ENCODE results near the gene ALDH1A2. TPM values are rescaled to one million over a fixed set of nuclear protein-coding genes. Genes with fewer than 3 reads are reported as not detected.

ALDH1A2 gene
- total RNA-seq, 6 experiments from 2014 or later = 4.3 to 33.2 (median 10.8) TPM

GRCh38 chr15:57943754-57944420 is 121.6 kb downstream of the ALDH1A2 start:
- WGBS (ENCODE audit: insufficient coverage, low coverage, low lambda C conversion rate, missing lambda C conversion rate) = 47% methylated on average over 3 of the region's 3 CpGs
- TF ChIP-seq CTCF (IDR thresholded peaks at IDR 0.05) (no peak), POLR2A (IDR thresholded peaks at IDR 0.05) (no peak)
- no peaks in the 10 kb centered on the region for H3K36me3 ChIP-seq
- H3K4me3 ChIP-seq = no peak overlapping the region
- H3K27me3 ChIP-seq = no peaks in the 10 kb centered on the region
- H3K4me1 ChIP-seq = no peaks in the 10 kb centered on the region
- intact Hi-C loops (cut with DNase I) = no loop called here
- H3K9me3 ChIP-seq = no peaks in the 10 kb centered on the region
- H3K27ac ChIP-seq = no peak overlapping the region
- ATAC-seq = no peak
- no peak for DNase-seq

- intact Hi-C loops (cut with DNase I) = no loop called here
- no peaks in the 10 kb centered on the region for H3K9me3 ChIP-seq
- 100% methylated on average over 1 of the region's 5 CpGs for WGBS (ENCODE audit: insufficient coverage, low coverage, low lambda C conversion rate, missing lambda C conversion rate)
- H3K36me3 ChIP-seq = no peaks in the 10 kb centered on the region
- no peak for DNase-seq
- H3K4me1 ChIP-seq = no peaks in the 10 kb centered on the region
- TF ChIP-seq POLR2A (IDR thresholded peaks at IDR 0.05) = no peak
- TF ChIP-seq CTCF (IDR thresholded peaks at IDR 0.05) = no peak
- H3K4me3 ChIP-seq = no peak overlapping the region
- no peaks in the 10 kb centered on the region for H3K27me3 ChIP-seq
- no peak for ATAC-seq
- no peak overlapping the region for H3K27ac ChIP-seq
Observed at GRCh38 chr15:57943171-57943570, 122.3 kb downstream of the ALDH1A2 start.

- 78% methylated on average over 1 of the region's 1 CpG for WGBS (ENCODE audit: insufficient coverage, low coverage, low lambda C conversion rate, missing lambda C conversion rate)
- no peak overlapping the region for H3K4me3 ChIP-seq
- no peaks in the 10 kb centered on the region for H3K27me3 ChIP-seq
- intact Hi-C loops (cut with DNase I) = no loop called here
- DNase-seq (no peak), ATAC-seq (no peak)
- no peak for TF ChIP-seq CTCF (IDR thresholded peaks at IDR 0.05)
- TF ChIP-seq POLR2A (IDR thresholded peaks at IDR 0.05) = no peak
- no peaks in the 10 kb centered on the region for H3K36me3 ChIP-seq
- no peaks in the 10 kb centered on the region for H3K4me1 ChIP-seq
- H3K27ac ChIP-seq = no peak overlapping the region
- H3K9me3 ChIP-seq = no peaks in the 10 kb centered on the region
Observed at GRCh38 chr15:57941816-57942215, 123.7 kb downstream of the ALDH1A2 start.

DNA sequence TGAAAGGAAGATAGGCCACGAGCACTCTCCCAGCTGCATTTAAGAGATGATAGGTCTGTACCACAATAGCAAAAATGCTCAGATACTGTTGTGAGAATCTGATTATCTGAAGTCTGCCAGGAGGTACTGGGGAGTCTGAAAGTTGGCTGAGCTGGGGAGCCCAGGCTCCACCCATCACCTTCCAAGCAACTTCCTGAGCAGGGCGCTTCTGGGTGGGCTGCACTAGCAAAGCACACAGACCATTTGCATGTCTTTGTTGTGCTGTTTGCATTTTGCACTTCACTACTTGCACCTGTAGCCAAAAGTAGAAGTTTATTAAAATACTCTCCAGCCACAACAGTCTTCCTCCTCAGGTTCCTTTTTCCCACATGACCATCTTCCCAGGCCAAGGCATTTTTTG is 133.2 kb downstream of the ALDH1A2 start:
- TF ChIP-seq POLR2A (IDR thresholded peaks at IDR 0.05) = no peak
- TF ChIP-seq CTCF (IDR thresholded peaks at IDR 0.05) = no peak
- Histone ChIP-seq H3K4me3 (no peak overlapping the region), H3K4me1 (no peaks in the 10 kb centered on the region), H3K27ac (no peak overlapping the region), H3K36me3 (no peaks in the 10 kb centered on the region), H3K9me3 (no peaks in the 10 kb centered on the region), H3K27me3 (no peaks in the 10 kb centered on the region)
- DNase-seq (no peak), ATAC-seq (no peak)
- intact Hi-C loops (cut with DNase I) = no loop called here
- WGBS (ENCODE audit: insufficient coverage, low coverage, low lambda C conversion rate, missing lambda C conversion rate) = 35% methylated on average over 2 of the region's 2 CpGs

Data from right lobe of liver (tissue), 6 donors.